RWPE1 (cell line): Measurements from ENCODE around the gene SPC24.

ENCODE experiments used
- CTCF ChIA-PET: fragments of 350-600 bp; sonication (Branson Sonifier 250); formaldehyde crosslinking; extraction: SDS; loops from one replicate; lab custom pipeline; 2021; lab: Yijun Ruan, JAX
- POLR2A ChIA-PET: fragments of 400-600 bp; formaldehyde crosslinking; extraction: SDS; loops from one replicate; lab custom pipeline; 2020; ENCODE audit warnings: antibody characterized with exemption; ENCODE audit not compliant: low non-redundant PET; lab: Yijun Ruan, JAX
- DNase-seq: peaks from one replicate; pipeline ENCODE4 v3.0.0; 2012; ENCODE audit warnings: low spot score
- H3K27ac ChIP-seq: fragments of 450-650 bp; 2 replicates; pipeline ENCODE4 v1.5.1; 2017
- CTCF ChIP-seq: fragments of 450-650 bp; conservative IDR thresholded peaks from 2 replicates; pipeline ENCODE4 v1.5.1; 2017; ENCODE audit warnings: low read depth, mild to moderate bottlenecking

SPC24 gene

GRCh38 chr19:11201791-11202190 lies 46.2 kb upstream of the SPC24 start:
- CTCF ChIA-PET, result no interaction called here
- no peak for DNase-seq

GRCh38 chr19:11200931-11201330 lies 45.3 kb upstream of the SPC24 start:
- POLR2A ChIA-PET, result no interaction called here
- DNase-seq, result no peak
- CTCF ChIA-PET, result interaction anchor here (0.6 kb wide), 1 partner anchor 71 kb away, joined by 3 read pairs; no protein-coding TSS in a partner anchor
- peak overlapping the region; percentile 84 for H3K27ac ChIP-seq
- TF ChIP-seq CTCF, result no peak

More at GRCh38 chr19:11201791-11202190, 46.2 kb upstream of the SPC24 start:
- H3K27ac ChIP-seq, result peak overlapping the region; percentile 84
- no peak for TF ChIP-seq CTCF
- POLR2A ChIA-PET, result no interaction called here

GRCh38 chr19:11200015-11200574 lies 44.5 kb upstream of the SPC24 start:
- no peak for TF ChIP-seq CTCF
- DNase-seq, result no peak
- POLR2A ChIA-PET, result no interaction called here
- CTCF ChIA-PET, result no interaction called here
- H3K27ac ChIP-seq, result peak overlapping the region; percentile 84

- TF ChIP-seq CTCF, result no peak
- POLR2A ChIA-PET, result no interaction called here
- CTCF ChIA-PET, result no interaction called here
- no peak for DNase-seq
- H3K27ac ChIP-seq, result peak overlapping the region; percentile 84
Measured at GRCh38 chr19:11199517-11199916, 43.9 kb upstream of the SPC24 start.

- H3K27ac ChIP-seq, result peak overlapping the region; percentile 84
- TF ChIP-seq CTCF, result no peak
- CTCF ChIA-PET, result interaction anchor here (0.7 kb wide), 1 partner anchor 60 kb away, joined by 5 read pairs; no protein-coding TSS in a partner anchor
- POLR2A ChIA-PET, result no interaction called here
- DNase-seq, result no peak
Measured at GRCh38 chr19:11198769-11199424, 43.3 kb upstream of the SPC24 start.

- DNase-seq, result no peak
- CTCF ChIA-PET, result interaction anchor here (0.7 kb wide), 3 partner anchors 16 to 72 kb away, joined by 3 to 5 read pairs (median 3); no protein-coding TSS in a partner anchor
- POLR2A ChIA-PET, result no interaction called here
- no peak for TF ChIP-seq CTCF
- peak overlapping the region; percentile 84 for H3K27ac ChIP-seq
Measured at GRCh38 chr19:11198175-11198534, 42.6 kb upstream of the SPC24 start.
